SK-N-SH treated with all-trans-retinoic acid at 6 μM for 48 hours (cell line): ENCODE results near the gene ARHGEF6.

ENCODE experiments used
- ARNTL ChIP-seq: fragments of 450-650 bp; formaldehyde crosslinking; IDR thresholded peaks from 2 replicates; pipeline ENCODE4 v1.5.0; 2020; ENCODE audit warnings: low read depth, mild to moderate bottlenecking, moderate library complexity, borderline replicate concordance
- BACH2 ChIP-seq: fragments of 250-450 bp; sonication (Bioruptor Pico); IDR thresholded peaks from 2 replicates; pipeline ENCODE4 v1.9.0; 2021; ENCODE audit warnings: mild to moderate bottlenecking, borderline replicate concordance
- TF ChIP-seq, protein P1 (sequence below): fragments of 250-450 bp; sonication (Bioruptor Pico); IDR thresholded peaks from 2 replicates; pipeline ENCODE4 v1.5.1; 2020; ENCODE audit warnings: low read depth, mild to moderate bottlenecking, moderate library complexity
- TF ChIP-seq, protein P2 (sequence below): fragments of 250-450 bp; sonication (Bioruptor Pico); IDR thresholded peaks from 2 replicates; pipeline ENCODE4 v1.8.0; 2020; ENCODE audit warnings: mild to moderate bottlenecking, moderate library complexity, borderline replicate concordance

DNA sequence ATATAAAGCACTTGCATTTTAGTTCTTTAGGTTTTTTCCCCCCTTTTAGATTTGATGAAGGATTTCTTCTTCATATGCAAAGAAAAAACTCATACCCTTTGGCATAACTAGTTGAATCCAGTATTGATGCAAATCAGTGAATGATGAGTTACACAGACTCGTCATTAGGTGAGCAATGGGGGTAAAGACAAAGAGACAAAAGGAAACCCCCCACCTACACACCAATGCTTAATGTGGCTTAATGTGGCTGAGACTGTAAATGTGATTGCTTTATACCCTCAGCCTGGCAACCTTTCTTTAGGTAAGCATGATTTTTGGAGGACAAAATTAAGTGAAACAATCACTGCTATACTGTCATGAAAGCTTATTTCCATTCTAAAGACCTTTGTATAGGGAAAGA lies 93.3 kb downstream of the ARHGEF6 start:
- TF ChIP-seq BACH2 (CRISPR knock-in tag) (no peak), ARNTL (CRISPR knock-in tag) (no peak)
- TF ChIP-seq, protein P1, sequence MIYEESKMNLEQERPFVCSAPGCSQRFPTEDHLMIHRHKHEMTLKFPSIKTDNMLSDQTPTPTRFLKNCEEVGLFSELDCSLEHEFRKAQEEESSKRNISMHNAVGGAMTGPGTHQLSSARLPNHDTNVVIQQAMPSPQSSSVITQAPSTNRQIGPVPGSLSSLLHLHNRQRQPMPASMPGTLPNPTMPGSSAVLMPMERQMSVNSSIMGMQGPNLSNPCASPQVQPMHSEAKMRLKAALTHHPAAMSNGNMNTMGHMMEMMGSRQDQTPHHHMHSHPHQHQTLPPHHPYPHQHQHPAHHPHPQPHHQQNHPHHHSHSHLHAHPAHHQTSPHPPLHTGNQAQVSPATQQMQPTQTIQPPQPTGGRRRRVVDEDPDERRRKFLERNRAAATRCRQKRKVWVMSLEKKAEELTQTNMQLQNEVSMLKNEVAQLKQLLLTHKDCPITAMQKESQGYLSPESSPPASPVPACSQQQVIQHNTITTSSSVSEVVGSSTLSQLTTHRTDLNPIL (CRISPR knock-in tag) = no peak
- TF ChIP-seq, protein P2, sequence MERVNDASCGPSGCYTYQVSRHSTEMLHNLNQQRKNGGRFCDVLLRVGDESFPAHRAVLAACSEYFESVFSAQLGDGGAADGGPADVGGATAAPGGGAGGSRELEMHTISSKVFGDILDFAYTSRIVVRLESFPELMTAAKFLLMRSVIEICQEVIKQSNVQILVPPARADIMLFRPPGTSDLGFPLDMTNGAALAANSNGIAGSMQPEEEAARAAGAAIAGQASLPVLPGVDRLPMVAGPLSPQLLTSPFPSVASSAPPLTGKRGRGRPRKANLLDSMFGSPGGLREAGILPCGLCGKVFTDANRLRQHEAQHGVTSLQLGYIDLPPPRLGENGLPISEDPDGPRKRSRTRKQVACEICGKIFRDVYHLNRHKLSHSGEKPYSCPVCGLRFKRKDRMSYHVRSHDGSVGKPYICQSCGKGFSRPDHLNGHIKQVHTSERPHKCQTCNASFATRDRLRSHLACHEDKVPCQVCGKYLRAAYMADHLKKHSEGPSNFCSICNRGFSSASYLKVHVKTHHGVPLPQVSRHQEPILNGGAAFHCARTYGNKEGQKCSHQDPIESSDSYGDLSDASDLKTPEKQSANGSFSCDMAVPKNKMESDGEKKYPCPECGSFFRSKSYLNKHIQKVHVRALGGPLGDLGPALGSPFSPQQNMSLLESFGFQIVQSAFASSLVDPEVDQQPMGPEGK (CRISPR knock-in tag) = no peak
